GM19025 (cell line): ENCODE measurements around the gene NRIP1.

ENCODE experiments used
- ATAC-seq: cut with Tn5 transposase; IDR thresholded peaks from one replicate; pipeline ENCODE4 v1.9.1; 2021; ENCODE audit warnings: mild to moderate bottlenecking, low read depth, moderate library complexity; ENCODE audit not compliant: unreplicated experiment

NRIP1 gene

DNA sequence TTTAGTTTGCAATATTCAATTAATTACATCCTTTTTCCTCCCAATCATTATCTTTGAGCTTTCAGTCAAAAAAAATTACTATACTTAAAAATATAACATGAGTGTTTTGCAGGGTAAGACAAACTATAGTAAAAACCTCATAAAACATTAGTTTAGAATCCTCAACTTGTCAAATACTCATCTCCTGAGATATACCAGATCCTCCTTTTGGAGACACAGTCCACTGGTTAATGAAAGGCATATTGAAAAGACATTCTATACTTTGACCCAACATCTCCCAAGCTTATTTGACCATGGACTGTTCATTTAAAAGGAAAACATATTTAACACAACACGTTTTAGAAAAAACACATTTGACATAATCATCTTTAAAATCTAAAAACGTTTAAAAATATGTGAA is 52.8 kb downstream of the NRIP1 start:
- no peak for ATAC-seq

GRCh38 chr21:15010645-15011044 is 54.2 kb downstream of the NRIP1 start:
- ATAC-seq: no peak

- ATAC-seq: no peak
Measured at GRCh38 chr21:15009837-15010363, 54.9 kb downstream of the NRIP1 start.

- ATAC-seq: no peak
Measured at GRCh38 chr21:15007716-15008296, 57.0 kb downstream of the NRIP1 start.

DNA sequence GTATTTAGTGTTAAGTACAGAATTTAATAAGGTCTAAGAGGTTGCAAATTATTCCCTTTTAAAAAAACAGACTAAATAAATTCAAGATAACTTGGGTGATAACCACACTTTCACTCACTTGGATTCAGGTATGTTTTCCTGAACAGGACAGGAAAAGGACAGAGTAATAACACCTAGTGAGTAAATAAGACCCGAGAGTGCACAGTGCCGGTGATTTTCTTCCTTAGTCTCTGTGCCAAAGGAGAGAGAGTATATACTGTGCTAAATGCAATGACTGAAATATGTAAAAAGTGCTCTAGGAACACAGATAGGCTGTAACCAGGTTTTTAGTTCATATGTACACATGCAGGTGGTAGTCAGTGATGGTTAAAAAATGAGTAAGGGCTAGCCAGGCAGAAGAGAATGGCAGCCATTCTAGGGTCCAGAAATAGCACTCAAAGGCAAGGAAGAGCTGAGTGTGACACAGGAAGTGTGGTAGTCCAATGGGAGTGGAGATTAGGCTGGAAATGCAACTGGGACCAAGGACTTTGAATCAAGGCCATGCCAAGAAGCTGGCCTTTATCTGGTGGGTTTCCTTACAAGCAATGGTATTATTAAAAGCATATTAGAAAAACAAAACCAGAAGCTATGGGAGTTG is 58.1 kb downstream of the NRIP1 start:
- ATAC-seq: no peak

GRCh38 chr21:15005391-15005790 is 59.4 kb downstream of the NRIP1 start:
- ATAC-seq: no peak

GRCh38 chr21:15004721-15005370 is 60.0 kb downstream of the NRIP1 start:
- ATAC-seq: no peak

DNA sequence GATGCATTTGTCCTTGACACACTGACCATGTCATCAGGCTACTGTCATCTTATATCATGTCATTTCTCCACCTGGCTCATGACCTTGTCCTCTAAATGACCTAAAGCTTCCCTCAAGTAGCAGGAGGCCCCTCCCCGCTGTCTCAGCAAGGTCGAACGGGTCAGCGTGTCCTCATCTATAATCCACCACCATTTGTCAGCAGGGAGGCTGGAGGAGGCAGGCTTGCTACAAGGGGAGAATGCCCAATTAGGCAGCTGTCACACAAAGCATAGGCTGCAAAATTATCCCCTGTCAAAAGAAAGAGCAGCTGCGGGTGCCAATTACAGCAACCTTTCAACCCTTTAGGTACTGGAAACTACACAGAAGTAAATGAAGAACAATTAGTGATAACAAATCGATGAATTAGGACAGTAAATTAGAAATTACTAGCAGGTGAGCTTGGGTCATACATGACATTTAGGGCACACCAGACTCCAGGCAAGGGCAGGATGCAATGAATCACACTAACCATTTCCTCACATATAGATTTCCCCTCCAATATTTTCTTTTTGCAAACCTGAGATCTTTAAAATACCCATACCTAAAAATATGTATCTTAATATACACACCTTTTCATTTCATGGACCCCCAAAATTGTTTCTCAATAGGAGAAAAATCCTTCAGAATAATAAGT is 61.2 kb downstream of the NRIP1 start:
- no peak for ATAC-seq

DNA sequence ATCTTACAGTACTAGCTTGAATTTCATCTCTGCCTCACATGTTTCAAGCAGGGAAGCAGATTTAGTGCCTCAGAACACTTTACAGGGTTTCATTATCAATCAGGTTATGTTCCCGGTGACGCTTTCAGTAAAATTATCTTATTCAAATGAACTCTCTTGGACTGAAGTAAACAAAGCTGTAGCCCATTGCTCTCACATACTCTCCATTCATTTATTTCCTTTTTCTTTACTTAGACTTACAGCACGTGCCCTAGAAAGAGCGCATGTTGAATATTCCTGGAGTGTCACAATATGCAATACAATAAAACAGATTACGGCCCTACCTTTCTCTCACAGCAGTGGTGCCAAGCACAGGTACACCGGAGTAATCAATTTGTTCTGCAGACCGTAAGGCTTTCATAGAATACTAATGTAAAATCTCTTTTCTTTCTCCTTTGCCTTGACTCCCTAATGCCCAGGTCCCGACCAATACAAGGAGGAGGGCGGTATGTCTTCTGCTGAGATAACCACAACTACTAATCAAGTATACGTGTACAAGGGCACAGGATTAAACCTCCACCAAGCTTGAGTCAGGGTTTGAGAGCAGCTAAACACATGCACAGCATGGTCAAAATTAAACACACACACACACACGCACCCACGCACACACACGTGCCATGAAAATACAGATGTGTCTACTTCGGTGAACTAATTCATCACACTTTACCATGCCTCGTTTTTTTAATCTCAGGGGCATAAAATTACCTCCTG is 62.8 kb downstream of the NRIP1 start:
- no peak for ATAC-seq

DNA sequence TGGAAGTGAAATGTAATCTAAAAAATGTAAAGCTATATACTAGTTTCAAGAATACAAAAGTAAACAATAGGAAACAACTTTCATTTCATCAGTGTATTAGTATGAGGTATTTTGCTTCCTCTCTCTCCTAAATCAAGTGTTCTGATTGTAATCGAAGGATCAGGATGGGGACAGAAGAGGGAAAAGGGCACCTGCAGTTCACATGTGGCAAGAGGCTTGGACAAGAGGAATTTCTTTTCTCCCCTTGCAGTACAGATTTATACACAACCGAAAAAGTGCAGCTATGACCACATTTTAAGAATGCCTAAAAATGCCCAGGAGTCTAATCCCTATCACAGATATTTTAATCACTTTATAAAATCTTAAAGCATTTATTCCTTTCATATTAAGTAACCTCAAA is 63.7 kb downstream of the NRIP1 start:
- no peak for ATAC-seq

DNA sequence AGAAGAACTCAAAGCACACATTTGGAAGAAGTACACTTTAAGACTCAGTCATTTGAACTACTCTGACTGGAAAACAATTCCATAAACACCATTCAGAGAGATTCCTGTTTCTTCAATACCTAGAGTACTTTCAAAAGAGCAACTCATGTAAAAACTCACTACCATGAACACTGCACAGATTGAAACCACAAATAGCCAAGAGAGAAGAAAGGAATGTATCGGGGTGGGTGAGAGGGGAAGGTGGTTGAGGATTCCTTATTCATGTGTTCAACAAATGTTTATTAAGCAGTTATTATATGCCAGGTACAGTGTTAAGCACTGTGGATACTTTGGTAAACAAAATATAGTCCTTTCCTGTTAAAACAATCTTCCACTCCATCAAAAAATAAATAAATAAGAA is 64.7 kb downstream of the NRIP1 start:
- no peak for ATAC-seq

GRCh38 chr21:14998784-14999183 is 66.0 kb downstream of the NRIP1 start:
- no peak for ATAC-seq

DNA sequence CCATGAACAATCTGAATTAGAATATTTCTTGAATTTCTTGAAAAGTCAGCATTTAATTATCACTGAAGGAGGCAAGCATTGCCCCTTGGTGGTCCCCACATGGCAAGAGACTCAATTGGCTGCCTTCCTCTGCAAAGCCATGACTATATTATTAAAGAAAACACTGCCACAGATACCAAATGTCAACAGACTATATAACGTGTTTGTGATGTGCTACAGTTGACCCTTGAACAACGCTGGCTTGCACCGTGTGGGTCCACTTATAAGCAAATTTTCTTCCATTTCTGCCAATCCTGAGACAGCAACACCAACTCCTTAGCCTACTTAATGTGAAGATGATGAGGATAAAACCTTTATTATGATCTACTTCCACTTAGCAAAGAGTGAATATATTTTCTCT is 66.5 kb downstream of the NRIP1 start:
- ATAC-seq: no peak

GRCh38 chr21:14995695-14996490 is 68.9 kb downstream of the NRIP1 start:
- no peak for ATAC-seq

- ATAC-seq: no peak
Measured at GRCh38 chr21:14995226-14995625, 69.6 kb downstream of the NRIP1 start.

- ATAC-seq: no peak
Measured at GRCh38 chr21:14993115-14993514, 71.7 kb downstream of the NRIP1 start.

GRCh38 chr21:14991957-14992356 is 72.8 kb downstream of the NRIP1 start:
- ATAC-seq: no peak

GRCh38 chr21:14989359-14989758 is 75.4 kb downstream of the NRIP1 start:
- no peak for ATAC-seq

DNA sequence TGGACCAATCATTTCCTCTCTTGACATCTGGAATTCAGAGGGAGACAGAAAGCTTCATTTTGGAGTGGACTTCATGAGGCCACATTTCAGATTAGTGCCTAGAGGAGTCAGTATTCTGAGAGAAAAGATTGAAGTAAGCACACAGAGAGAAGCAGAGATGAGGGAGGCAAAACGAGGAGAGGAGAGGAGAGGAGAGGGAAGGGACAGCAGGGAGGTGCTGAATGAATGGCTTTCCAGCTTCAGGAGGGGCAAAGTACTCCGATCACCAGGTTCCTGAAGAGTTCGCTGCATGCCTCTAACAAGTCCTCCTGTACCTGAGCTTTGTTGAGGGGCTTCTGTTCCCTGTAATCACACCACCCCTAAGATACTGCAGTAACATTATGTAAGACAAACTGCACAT is 76.0 kb downstream of the NRIP1 start:
- ATAC-seq: no peak
